GM18499 (cell line): ENCODE measurements around the gene IDNK.
"Not testable (repeated sequence)": the region's sequence is repeated elsewhere in the genome, so short reads cannot be mapped to it uniquely, and the experiment has no call there.

Source experiments
- ATAC-seq: cut with Tn5 transposase; IDR thresholded peaks from one replicate; pipeline ENCODE4 v1.9.1; 2021; ENCODE audit warnings: moderate number of reproducible peaks; ENCODE audit not compliant: insufficient read depth, unreplicated experiment

Gene IDNK

GRCh38 chr9:83622939-83623678 is at the start of gene IDNK:
IDNK (plus strand) TSS chr9:83623143; CDS start chr9:83623172, 29 bp downstream.
- peak; percentile 36 for ATAC-seq

GRCh38 chr9:83574482-83574881 is 48.5 kb upstream of the IDNK start:
- ATAC-seq, result no peak

DNA sequence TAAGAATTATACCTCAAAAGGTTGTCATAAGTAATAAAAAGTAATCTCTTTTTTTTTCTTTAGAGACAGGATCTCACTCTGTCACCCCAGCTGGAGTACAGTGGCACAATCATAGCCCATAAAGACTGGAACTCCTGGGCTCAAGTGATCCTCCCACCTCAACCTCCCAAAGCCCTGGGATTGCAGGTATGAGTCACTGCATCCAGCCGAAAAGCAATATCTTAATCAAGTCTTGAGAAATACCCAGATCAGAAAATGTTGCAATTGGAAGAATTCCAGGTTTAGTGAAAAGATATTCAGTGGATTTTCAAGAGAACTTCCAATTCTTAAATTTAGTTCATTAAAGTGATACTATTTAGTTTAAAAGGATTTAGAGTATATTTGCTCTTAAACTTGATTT is 40.9 kb upstream of the IDNK start:
- no peak for ATAC-seq

DNA sequence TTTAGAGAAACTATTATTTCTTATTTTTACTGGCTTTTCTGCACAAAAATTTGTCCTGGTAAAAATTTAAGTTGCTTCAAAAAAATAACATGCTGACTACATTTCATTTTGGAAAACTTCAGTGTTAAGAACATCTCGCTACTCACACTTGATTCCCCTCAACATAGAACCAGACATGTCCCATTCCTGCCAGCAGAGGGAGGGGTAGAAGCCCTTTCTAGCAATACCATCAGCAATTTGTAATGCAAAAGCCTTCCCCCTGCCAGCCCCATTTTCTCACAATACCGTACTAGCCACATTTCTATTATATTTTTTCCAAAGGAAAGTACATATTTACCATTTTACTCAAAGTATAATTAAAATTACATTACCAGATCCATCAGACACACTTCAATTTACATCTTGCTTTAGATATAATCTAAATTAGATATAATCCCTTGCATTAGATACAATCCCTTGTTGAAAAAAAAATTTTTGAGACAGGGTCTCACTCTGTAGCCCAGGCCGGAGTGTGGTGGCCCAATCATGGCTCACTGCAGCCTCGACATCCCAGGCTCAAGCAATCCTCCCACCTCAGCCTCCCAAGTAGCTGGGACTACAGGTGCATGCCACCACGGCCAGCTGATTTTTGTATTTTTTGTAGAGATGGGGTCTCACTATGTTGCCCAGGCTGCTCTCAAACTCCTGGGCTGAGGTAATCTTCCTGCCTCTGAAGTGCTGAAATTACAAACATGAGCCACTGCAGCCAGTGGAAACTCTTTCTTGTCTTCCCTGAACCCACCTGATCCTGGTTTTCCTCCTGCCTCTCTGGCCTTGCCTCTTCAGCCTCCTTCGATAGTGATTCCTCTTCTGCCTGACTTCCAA is 39.6 kb upstream of the IDNK start:
- ATAC-seq, result no peak

DNA sequence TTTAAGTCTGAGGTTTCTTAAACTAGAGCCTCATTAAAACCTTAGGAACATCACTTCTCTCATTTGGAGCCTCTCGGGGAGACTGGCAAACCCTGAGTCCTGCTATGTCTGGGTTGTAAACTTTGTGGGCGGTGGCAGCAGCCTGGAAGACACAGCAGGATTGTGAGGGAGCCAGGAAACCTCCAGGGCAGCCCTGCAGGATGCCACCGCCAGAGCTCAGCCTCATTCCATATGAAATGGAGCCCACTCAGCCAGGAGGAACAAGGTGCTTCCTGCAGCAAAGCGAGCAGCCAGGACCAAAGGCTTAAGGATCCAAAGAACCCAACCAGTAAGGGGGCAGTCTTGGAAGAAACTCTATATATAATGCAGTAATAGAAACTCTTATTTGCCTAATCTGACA is 37.9 kb upstream of the IDNK start:
- no peak for ATAC-seq

- ATAC-seq, result no peak
Observed at GRCh38 chr9:83588256-83588655, 34.7 kb upstream of the IDNK start.

- no peak for ATAC-seq
Observed at GRCh38 chr9:83596899-83597504, 25.9 kb upstream of the IDNK start.

DNA sequence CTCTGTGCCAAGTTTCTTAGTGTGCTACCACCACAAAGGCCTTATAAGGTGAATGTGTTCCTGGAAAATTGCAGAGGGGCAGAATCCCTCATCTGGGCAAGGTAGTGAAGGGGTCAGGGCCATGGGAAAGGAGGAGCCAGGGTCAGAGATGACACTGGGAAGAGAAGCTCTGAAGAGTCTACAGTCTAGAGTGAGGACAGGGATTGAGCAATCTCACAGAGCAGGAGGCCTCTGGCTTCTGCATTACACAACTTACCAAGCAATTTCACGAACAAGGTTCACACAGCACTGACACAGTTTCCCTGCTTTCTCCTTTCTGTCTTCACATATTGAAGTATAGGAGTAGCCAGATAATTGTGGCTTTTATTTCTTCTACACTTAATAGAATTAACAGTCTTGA is 24.5 kb upstream of the IDNK start:
- no peak for ATAC-seq

DNA sequence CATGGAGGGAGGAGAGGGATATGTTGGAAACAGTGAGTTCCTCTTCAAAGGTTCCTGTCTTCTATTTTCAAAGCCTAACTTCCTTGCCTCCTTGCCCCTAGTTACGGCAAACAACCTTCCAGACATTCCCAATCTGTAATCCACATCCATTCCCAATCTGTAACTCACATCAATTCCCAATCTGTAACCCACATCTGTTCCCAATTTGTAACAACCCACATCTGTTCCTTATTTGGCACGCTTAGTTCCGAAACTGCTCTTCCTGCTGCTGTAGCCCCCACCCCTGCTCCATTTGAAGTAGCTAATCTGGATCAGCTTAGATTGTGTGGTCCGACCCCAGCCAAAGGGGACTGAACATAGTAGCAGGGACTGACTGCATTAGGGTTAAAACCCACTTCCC is 23.9 kb upstream of the IDNK start:
- ATAC-seq, result no peak

DNA sequence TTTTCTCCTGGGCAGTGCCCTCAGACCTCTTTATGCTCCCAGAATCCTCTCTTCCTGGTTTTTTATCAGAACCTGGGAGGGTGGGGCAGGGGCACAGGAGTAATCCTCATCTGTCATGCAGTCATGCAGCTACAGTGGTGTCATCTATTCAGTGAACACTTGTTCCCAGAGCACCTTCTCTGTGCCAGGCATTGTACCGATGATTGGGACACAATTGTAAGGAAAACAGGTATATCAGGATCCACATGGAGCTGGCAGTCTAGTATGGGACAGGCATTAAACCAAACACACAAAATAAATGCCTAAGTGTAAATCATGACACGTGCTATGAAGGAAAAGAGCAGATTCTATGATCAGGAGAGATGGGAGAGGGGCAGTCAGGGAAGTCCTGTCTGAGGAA is 21.5 kb upstream of the IDNK start:
- no peak for ATAC-seq

GRCh38 chr9:83607620-83608019 is 15.3 kb upstream of the IDNK start:
- ATAC-seq, result not testable (repeated sequence)

GRCh38 chr9:83613298-83613697 is 9.6 kb upstream of the IDNK start:
- not testable (repeated sequence) for ATAC-seq

GRCh38 chr9:83617299-83617698 is 5.6 kb upstream of the IDNK start:
- no peak for ATAC-seq

DNA sequence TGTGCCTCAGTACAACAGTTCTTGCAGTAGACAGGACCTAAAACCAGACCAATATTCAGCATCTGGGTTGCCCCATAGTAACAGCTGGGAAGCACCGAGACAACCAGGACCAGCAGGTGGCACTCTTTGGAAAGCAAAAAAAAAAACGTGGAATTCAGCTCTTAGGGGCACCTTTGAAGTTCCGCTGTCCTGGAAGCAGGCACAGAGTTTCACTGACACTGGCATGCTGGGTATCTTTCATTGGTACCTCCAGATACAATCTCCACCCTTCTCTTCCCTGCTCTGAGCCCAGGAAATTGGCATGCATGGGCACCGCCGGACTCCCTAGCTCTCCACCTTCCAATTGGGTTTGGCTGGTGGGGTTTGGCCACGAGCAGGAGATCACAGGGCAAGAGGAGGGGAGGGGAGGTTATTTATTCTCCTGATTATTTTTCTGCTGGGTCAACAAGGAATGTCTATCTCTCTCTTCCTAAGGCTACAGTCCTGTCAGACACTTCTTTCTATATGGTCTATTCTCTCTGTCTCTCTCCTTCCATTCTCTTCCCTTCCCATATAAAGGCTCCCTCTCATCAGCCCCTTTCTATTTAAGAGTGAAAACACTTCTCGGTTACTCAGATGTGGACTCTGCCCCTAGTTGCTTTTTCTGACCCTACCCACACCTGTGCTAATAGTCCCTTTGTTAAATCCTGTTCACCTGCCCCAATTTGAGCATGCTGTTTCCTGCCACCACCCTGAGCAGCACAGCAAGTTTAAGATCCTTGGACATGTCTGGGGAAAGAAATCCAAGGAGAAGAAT is 1.9 kb upstream of the IDNK start:
- ATAC-seq, result no peak

GRCh38 chr9:83622433-83622938 is 457 bp upstream of the IDNK start:
- peak; percentile 5 for ATAC-seq

DNA sequence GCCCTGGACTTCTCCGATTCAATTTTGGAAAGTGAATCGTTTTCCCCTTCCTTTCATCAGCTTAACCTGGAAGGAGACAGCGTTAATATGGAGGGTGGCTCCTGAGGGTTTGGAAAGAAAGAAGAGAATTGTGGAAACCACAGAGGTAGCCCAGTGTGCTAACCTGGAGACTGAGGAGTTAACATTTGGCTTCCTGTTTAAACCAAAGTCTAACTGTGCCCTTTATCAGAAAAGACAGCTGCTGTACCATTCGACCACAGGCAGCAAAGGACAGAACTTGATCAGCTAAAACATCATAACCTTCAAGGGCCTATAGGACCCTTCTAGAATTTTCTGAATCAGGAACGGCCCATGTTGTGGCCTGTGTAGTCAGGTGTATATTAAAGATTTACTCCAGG is 735 bp downstream of the IDNK start:
- peak; percentile 13 for ATAC-seq

GRCh38 chr9:83625178-83625577 is 2.2 kb downstream of the IDNK start:
- no peak for ATAC-seq

- ATAC-seq, result no peak
Observed at GRCh38 chr9:83628540-83628939, 5.6 kb downstream of the IDNK start.

DNA sequence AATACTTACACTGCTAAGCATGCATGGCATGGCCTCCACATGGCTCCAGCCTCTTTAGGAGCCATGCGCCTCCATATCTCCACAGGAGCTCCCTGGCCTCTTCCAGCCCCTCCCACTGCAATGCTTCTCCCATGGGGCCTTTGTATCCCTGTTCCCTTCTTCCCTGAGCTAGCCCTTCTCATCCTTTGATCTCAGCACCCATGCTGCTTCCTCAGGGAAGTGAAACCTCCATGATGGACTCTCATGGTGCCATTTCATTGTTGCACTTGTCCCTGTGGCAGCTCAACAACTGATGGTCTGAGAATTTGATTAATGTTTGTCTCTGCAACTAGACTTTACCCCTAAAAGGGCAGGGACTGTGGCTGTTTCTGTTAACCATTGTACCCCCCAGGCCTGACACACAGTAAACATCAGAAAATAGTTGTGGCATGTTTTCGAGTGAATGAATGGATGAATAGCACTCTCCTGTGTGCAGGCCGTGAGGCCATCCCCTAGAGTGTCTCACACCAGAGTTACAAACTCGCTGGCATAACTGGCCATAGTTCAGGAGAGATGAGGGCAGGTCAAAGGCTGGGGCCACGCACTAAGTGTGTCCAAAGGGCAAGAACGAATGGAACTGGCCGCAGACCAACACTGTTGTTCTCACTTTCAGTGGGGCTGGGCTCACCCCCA is 6.6 kb downstream of the IDNK start:
- ATAC-seq, result no peak
